Subcutaneous preadipocyte (primary cell): Measurements from ENCODE around the gene RPS27. TPM values are rescaled to one million over a fixed set of nuclear protein-coding genes. Genes with fewer than 3 reads are reported as not detected.

Experiments used
- small RNA-seq: library from RNA; depleted of rRNA; stranded (forward); fragments of <200 nt; gene quantifications from one replicate; pipeline ENCODE3, GENCODE V24; 2012
- total RNA-seq: library from RNA; depleted of rRNA; stranded (reverse); fragments of >200 nt; gene quantifications from 2 replicates; pipeline ENCODE4 v1.2.3, GENCODE V29; 2012

The RPS27 gene
- 1,352 and 2,599 TPM in 2 replicates for total RNA-seq

DNA sequence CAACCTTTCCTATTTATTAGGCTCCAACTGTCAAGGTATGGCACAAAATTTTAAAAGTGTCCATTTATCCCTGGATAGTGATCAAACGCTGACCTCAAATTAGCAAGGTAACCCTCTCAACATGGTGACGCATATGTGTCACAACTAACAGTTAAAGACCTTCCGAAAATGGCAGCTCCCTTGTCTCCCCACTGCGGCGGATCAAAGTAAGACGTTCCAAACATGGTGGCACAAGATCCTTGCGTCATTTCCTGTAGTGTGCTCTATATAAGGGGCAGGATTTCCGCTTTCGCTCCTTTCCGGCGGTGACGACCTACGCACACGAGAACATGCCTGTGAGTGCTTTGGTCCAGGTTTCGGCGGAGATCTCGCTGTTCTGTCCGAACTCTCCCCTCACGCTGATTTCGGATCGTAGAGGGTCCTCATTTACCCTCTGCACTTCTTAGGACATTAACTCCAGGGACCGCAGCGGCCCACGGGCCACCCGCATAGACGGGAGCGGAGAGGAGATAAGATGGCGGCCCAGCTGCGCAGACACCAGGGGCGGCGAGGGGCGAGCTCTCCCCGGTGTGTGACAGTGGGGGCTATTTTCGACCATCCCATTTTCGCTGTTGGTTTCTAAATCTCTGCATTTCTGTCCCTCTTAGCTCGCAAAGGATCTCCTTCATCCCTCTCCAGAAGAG is at the start of gene RPS27:
RPS27 (plus strand) TSS at position 295 of the 683 bp plus-strand sequence; CDS start at position 330, 35 bp downstream.

GRCh38 chr1:153946622-153947241 is 43.8 kb upstream of the RPS27 start, which contains the start of gene DENND4B:
DENND4B (minus strand) TSS chr1:153946718; CDS start chr1:153944374, 2,344 bp downstream.

GRCh38 chr1:153958111-153958960 is 32.2 kb upstream of the RPS27 start, which contains the start of gene CRTC2:
CRTC2 (minus strand) TSS chr1:153958612; CDS start chr1:153958497, 115 bp downstream.

DNA sequence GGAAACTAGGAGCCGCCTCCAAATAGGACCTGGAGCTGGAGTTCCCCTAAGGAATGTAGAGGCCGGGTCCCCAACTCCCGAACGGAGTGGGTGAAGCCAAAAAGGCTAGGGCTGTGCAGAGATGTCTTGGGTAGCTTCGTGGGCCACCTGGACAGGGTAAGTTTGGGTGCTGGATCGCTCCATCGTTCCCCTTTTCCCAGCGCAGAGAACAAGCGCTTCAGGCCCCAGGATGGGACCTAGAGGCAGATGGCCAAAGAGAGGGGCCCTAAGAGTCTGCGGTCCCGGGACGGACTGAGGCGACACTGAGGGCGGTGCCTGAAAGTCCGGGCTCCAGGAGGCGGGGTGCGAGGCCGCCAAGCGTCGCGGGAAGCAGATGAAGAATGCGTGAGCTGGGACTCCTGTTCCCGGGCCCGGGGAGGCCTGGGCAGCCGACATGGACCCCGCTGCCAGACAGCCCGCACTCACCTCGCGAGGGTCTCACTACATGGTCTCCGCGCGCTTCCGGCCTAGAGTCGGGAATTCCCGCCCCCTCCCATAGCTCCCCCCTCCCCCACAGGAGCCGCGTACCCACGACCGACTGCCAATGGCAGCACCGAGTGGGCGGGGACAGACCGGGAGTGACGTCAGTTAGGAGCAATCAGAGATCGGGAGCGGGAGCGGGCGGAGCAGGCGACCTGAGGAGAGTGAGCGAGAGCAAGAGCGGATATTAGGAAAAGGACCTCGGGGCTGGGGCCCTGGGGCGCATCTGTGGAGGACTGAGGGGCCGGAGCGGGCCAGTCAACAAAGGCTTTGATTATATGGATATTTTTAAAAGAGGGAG is 27.3 kb upstream of the RPS27 start, which contains the start of gene SLC39A1:
SLC39A1 (minus strand) TSS at position 508 of the 820 bp plus-strand sequence. CDS start 822 bp downstream, outside the sequence.

GRCh38 chr1:153967107-153967999 is 23.2 kb upstream of the RPS27 start, which contains the start of gene CREB3L4:
CREB3L4 (plus strand) TSS chr1:153967902; CDS start chr1:153968526, 624 bp downstream.

GRCh38 chr1:153977250-153978240 is 13.0 kb upstream of the RPS27 start, which contains the start of gene JTB:
JTB (minus strand) TSS chr1:153977674; CDS start chr1:153977252, 422 bp downstream.

GRCh38 chr1:153985941-153986761 is 4.4 kb upstream of the RPS27 start, which contains the start of gene RAB13:
RAB13 (minus strand) TSS chr1:153986339; CDS start chr1:153986236, 103 bp downstream.

Small RNAs within 50 kb of the gene (small RNA-seq; reads per million reads assigned to genes)
- not detected for gene MIR6737
- not detected for gene RNU6-179P

Other genes with a start within 250 kb of the RPS27 start
- 14.3 and 19.4 TPM in 2 replicates for gene SLC27A3, start 215.4 kb upstream of the RPS27 start, total RNA-seq
- gene GATAD2B, start 67.8 kb upstream of the RPS27 start, total RNA-seq = 5.9 and 8.6 TPM in 2 replicates
- 22.0 and 27.0 TPM in 2 replicates for gene DENND4B, start 44.0 kb upstream of the RPS27 start, total RNA-seq
- 5.9 and 7.6 TPM in 2 replicates for gene CRTC2, start 32.1 kb upstream of the RPS27 start, total RNA-seq
- gene SLC39A1, start 27.2 kb upstream of the RPS27 start, total RNA-seq = 62.2 and 64.7 TPM in 2 replicates
- gene CREB3L4, start 22.9 kb upstream of the RPS27 start, total RNA-seq = 8.8 and 11.1 TPM in 2 replicates
- 73.5 and 80.2 TPM in 2 replicates for gene JTB, start 13.1 kb upstream of the RPS27 start, total RNA-seq
- 67.4 and 82.3 TPM in 2 replicates for gene RAB13, start 4.4 kb upstream of the RPS27 start, total RNA-seq
- under 0.01 TPM in 2 replicates for gene NUP210L, start 164.3 kb downstream of the RPS27 start, total RNA-seq
- 401 and 557 TPM in 2 replicates for gene TPM3, start 201.3 kb downstream of the RPS27 start, total RNA-seq
- gene CFAP141, start 215.6 kb downstream of the RPS27 start, total RNA-seq = not detected in 2 replicates
- 94.1 and 129 TPM in 2 replicates for gene UBAP2L, start 230.2 kb downstream of the RPS27 start, total RNA-seq